ENCODE results near the gene ARHGAP10. TPM values are rescaled to one million over a fixed set of nuclear protein-coding genes. Genes with fewer than 3 reads are reported as not detected.

The ARHGAP10 gene, protein sequence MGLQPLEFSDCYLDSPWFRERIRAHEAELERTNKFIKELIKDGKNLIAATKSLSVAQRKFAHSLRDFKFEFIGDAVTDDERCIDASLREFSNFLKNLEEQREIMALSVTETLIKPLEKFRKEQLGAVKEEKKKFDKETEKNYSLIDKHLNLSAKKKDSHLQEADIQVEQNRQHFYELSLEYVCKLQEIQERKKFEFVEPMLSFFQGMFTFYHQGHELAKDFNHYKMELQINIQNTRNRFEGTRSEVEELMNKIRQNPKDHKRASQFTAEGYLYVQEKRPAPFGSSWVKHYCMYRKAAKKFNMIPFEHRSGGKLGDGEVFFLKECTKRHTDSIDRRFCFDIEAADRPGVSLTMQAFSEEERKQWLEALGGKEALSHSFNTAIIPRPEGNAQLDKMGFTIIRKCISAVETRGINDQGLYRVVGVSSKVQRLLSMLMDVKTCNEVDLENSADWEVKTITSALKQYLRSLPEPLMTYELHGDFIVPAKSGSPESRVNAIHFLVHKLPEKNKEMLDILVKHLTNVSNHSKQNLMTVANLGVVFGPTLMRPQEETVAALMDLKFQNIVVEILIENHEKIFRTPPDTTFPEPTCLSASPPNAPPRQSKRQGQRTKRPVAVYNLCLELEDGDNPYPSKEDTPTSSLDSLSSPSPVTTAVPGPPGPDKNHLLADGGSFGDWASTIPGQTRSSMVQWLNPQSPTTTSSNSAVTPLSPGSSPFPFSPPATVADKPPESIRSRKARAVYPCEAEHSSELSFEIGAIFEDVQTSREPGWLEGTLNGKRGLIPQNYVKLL
- 11.0 TPM for polyA plus RNA-seq
- long read RNA-seq, donor 1, partial matches to known transcripts, result 0 of 2 reads
- long read RNA-seq, donor 1, other reads (novel, unspliced or antisense), result 0 of 2 reads
- long read RNA-seq, donor 2, partial matches to known transcripts, result 0 of 6 reads
- long read RNA-seq, donor 2, other reads (novel, unspliced or antisense), result 0 of 6 reads
- long read RNA-seq, donor 3, partial matches to known transcripts, result 0 of 4 reads
- long read RNA-seq, donor 3, other reads (novel, unspliced or antisense), result 0 of 4 reads
- long read RNA-seq, donor 4, result 0 reads
- long read RNA-seq, donor 5, result 0 reads
- long read RNA-seq, donor 6, partial matches to known transcripts, result 0 of 2 reads
- long read RNA-seq, donor 6, other reads (novel, unspliced or antisense), result 0 of 2 reads
- long read RNA-seq, donor 7, partial matches to known transcripts, result 0 of 3 reads
- long read RNA-seq, donor 7, other reads (novel, unspliced or antisense), result 0 of 3 reads
- long read RNA-seq, donor 8, partial matches to known transcripts, result 0 of 1 reads
- long read RNA-seq, donor 8, other reads (novel, unspliced or antisense), result 0 of 1 reads
- long read RNA-seq, donor 9, partial matches to known transcripts, result 0 of 2 reads
- long read RNA-seq, donor 9, other reads (novel, unspliced or antisense), result 0 of 2 reads
- long read RNA-seq, donor 10, partial matches to known transcripts, result 0 of 1 reads
- long read RNA-seq, donor 10, other reads (novel, unspliced or antisense), result 0 of 1 reads
- long read RNA-seq, donor 11, partial matches to known transcripts, result 0 of 1 reads
- long read RNA-seq, donor 11, other reads (novel, unspliced or antisense), result 0 of 1 reads

- Histone ChIP-seq H3K27me3 (ENCODE audit: control insufficient read depth, insufficient read depth, low read length) (peaks cover 10% of the 10 kb centered on the region), H3K27ac (ENCODE audit: low read length) (peak within 1 kb of the TSS; percentile 83), H3K36me3 (ENCODE audit: control insufficient read depth, insufficient read depth, low read length) (no peaks in the 10 kb centered on the region), H3K4me1 (ENCODE audit: control insufficient read depth, insufficient read depth, low read length) (peaks cover 18% of the 10 kb centered on the region), H3K4me3 (ENCODE audit: low read length) (peak within 1 kb of the TSS; percentile 86), H3K9me3 (ENCODE audit: control insufficient read depth, low read depth, low read length) (no peaks in the 10 kb centered on the region)
- WGBS (ENCODE audit: insufficient coverage, low lambda C conversion rate), result no CpG with 5 or more reads among the region's 106 CpGs
- peak; percentile 58 to 83 for DNase-seq
These were observed at the start of gene ARHGAP10 for GRCh38 chr4:147731580-147732517. Gene ARHGAP10, plus strand, starts transcription at chr4:147732088. Its CDS starts 214 bp downstream, at chr4:147732302.

DNA sequence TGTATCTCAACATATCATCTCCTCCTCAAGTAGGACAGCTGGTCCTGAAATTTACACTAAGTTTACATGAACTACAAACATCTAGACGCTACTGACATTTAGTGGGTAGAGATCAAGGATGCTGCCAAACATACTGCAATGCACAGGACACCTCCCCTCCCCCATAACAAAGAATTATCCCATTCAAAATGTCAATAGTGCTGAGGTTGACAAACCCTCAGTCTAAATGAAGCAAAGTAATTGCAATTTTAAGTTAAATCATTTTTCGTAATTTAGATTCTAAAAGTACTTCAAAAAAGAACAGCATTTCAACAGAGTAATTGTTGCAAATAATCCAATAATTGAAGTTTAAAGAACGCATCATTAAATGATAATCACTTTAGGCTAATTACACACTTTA is 49.1 kb upstream of the ARHGAP10 start:
- H3K4me1 ChIP-seq (ENCODE audit: control insufficient read depth, insufficient read depth, low read length), result peaks cover 7% of the 10 kb centered on the region
- WGBS (ENCODE audit: insufficient coverage, low lambda C conversion rate), result 80% methylated on average over 1 of the region's 3 CpGs
- no peak overlapping the region for H3K27ac ChIP-seq (ENCODE audit: low read length)
- peaks cover 13% of the 10 kb centered on the region for H3K36me3 ChIP-seq (ENCODE audit: control insufficient read depth, insufficient read depth, low read length)
- peak overlapping the region; percentile 98 for H3K4me3 ChIP-seq (ENCODE audit: low read length)
- no peaks in the 10 kb centered on the region for H3K9me3 ChIP-seq (ENCODE audit: control insufficient read depth, low read depth, low read length)
- DNase-seq, result no peak
- H3K27me3 ChIP-seq (ENCODE audit: control insufficient read depth, insufficient read depth, low read length), result no peaks in the 10 kb centered on the region

DNA sequence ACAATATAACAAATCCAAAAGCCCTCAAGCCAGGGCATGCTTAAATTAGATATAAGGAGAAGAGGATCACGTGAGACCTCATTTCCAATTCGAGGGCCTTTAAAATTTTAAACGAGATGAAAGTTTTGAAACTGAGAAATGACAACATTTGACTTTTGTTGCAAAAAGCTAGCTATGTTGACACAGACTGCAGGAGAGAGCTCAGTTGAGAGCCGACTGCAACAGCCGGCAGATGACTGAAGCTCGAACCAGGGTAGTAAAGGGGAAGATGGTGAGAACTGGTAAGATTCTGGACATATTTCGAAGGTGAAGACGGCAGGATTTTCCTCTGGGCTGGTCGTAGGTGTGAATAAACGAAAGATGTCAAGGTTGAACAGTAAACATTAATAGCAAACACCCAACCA is 48.7 kb upstream of the ARHGAP10 start:
- Histone ChIP-seq H3K4me3 (ENCODE audit: low read length) (peak overlapping the region; percentile 98), H3K36me3 (ENCODE audit: control insufficient read depth, insufficient read depth, low read length) (peaks cover 10% of the 10 kb centered on the region), H3K27me3 (ENCODE audit: control insufficient read depth, insufficient read depth, low read length) (no peaks in the 10 kb centered on the region), H3K9me3 (ENCODE audit: control insufficient read depth, low read depth, low read length) (no peaks in the 10 kb centered on the region), H3K27ac (ENCODE audit: low read length) (peak overlapping the region; percentile 90), H3K4me1 (ENCODE audit: control insufficient read depth, insufficient read depth, low read length) (peaks cover 7% of the 10 kb centered on the region)
- whole genome bisulfite sequencing (ENCODE audit: insufficient coverage, low lambda C conversion rate), result 0% methylated on average over 1 of the region's 10 CpGs
- DNase-seq, result peak in 1 of 2 donors; percentile 44

DNA sequence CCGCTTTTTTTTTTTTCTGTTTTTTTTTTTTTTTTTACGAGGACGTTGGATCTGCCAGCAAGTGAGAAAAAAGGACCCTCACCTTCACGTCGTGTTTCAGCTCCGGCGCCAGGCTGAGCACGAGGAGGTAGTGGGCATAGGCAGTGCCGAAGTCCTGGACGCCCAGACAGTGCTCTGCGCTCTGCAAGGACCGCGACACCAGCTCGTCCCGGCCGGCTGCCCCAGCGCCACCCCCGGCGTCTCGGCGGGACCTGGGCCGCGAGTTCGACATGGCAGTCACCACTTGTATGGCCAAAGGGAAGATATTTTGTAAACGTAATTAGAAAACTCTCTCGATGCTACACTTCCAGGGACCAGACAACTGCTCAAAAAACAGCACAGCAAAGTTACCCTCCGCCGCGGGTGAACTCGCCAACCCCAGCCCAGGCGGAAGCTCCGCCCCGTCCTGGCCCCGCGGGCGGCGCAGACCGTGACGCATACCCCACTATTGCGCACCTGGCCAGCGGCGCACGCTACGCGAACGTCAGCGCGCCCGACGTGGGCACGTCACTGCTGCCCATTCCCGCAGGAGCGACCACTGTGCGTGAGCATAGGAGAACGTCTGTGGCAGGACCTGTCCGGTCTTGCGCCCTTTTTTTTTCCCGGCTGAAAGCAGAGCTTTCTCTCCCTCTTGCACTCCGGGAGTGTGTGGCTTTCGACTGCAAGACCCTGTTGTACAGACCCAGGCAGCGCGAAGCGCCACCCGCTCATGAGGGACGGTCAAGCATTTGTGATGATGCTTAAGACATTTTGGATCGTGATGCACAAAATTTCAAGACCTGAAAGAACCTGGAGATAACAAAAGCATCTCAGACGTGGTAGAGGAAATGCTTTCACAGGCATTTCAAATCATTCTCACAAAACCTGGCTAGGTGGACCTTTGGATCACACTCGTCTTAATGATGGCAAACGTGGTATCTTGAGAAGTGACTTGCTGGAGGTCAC is 47.9 kb upstream of the ARHGAP10 start, which contains the start of gene PRMT9:
PRMT9 (minus strand) TSS at position 447 of the 984 bp plus-strand sequence; CDS start at position 271, 176 bp downstream.
- H3K4me1 ChIP-seq (ENCODE audit: control insufficient read depth, insufficient read depth, low read length), result peaks cover 7% of the 10 kb centered on the region
- peak; percentile 91 to 93 for DNase-seq
- peak within 1 kb of the TSS; percentile 98 for H3K4me3 ChIP-seq (ENCODE audit: low read length)
- H3K27ac ChIP-seq (ENCODE audit: low read length), result peak within 1 kb of the TSS; percentile 90
- H3K9me3 ChIP-seq (ENCODE audit: control insufficient read depth, low read depth, low read length), result no peaks in the 10 kb centered on the region
- no CpG with 5 or more reads among the region's 69 CpGs for WGBS (ENCODE audit: insufficient coverage, low lambda C conversion rate)
- peaks cover 2% of the 10 kb centered on the region for H3K36me3 ChIP-seq (ENCODE audit: control insufficient read depth, insufficient read depth, low read length)
- no peaks in the 10 kb centered on the region for H3K27me3 ChIP-seq (ENCODE audit: control insufficient read depth, insufficient read depth, low read length)

DNA sequence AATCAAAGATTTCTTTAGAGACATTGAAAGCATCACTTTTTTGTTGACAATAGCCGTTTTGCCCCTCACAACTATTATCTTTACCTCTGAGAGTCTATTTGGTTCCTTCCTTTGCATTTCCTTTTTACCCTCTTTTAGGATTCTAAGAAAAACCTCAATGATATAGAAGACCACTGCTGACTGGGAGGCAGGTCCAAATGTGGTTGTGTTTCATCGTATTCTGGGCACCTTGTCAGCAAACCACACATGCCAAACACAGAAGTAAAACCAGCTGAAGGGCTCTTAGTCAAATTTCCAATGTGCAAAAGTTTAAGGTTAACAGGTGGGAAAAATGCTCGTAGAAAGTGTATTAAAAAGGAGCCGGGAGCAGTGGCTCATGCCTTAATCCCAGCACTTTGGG is 42.8 kb upstream of the ARHGAP10 start:
- Histone ChIP-seq H3K27me3 (ENCODE audit: control insufficient read depth, insufficient read depth, low read length) (no peaks in the 10 kb centered on the region), H3K4me1 (ENCODE audit: control insufficient read depth, insufficient read depth, low read length) (peaks cover 4% of the 10 kb centered on the region)
- WGBS (ENCODE audit: insufficient coverage, low lambda C conversion rate), result 100% methylated on average over 1 of the region's 4 CpGs

GRCh38 chr4:147691820-147692219 is 40.1 kb upstream of the ARHGAP10 start:
- no peaks in the 10 kb centered on the region for H3K27me3 ChIP-seq (ENCODE audit: control insufficient read depth, insufficient read depth, low read length)
- no peak for DNase-seq
- H3K9me3 ChIP-seq (ENCODE audit: control insufficient read depth, low read depth, low read length), result no peaks in the 10 kb centered on the region
- no peaks in the 10 kb centered on the region for H3K4me1 ChIP-seq (ENCODE audit: control insufficient read depth, insufficient read depth, low read length)
- no peak overlapping the region for H3K4me3 ChIP-seq (ENCODE audit: low read length)
- WGBS (ENCODE audit: insufficient coverage, low lambda C conversion rate), result 100% methylated on average over 1 of the region's 2 CpGs
- no peaks in the 10 kb centered on the region for H3K36me3 ChIP-seq (ENCODE audit: control insufficient read depth, insufficient read depth, low read length)
- H3K27ac ChIP-seq (ENCODE audit: low read length), result no peak overlapping the region

More for the DNA sequence above, 42.8 kb upstream of the ARHGAP10 start:
- no peak for DNase-seq
- Histone ChIP-seq H3K4me3 (ENCODE audit: low read length) (no peak overlapping the region), H3K27ac (ENCODE audit: low read length) (no peak overlapping the region), H3K36me3 (ENCODE audit: control insufficient read depth, insufficient read depth, low read length) (no peaks in the 10 kb centered on the region), H3K9me3 (ENCODE audit: control insufficient read depth, low read depth, low read length) (no peaks in the 10 kb centered on the region)

- WGBS (ENCODE audit: insufficient coverage, low lambda C conversion rate), result no CpG with 5 or more reads among the region's 3 CpGs
- Histone ChIP-seq H3K27ac (ENCODE audit: low read length) (no peak overlapping the region), H3K36me3 (ENCODE audit: control insufficient read depth, insufficient read depth, low read length) (no peaks in the 10 kb centered on the region), H3K4me3 (ENCODE audit: low read length) (no peak overlapping the region), H3K4me1 (ENCODE audit: control insufficient read depth, insufficient read depth, low read length) (no peaks in the 10 kb centered on the region), H3K9me3 (ENCODE audit: control insufficient read depth, low read depth, low read length) (no peaks in the 10 kb centered on the region), H3K27me3 (ENCODE audit: control insufficient read depth, insufficient read depth, low read length) (no peaks in the 10 kb centered on the region)
- peak in 1 of 2 donors; percentile 52 for DNase-seq
These were observed 38.7 kb upstream of the ARHGAP10 start for GRCh38 chr4:147693218-147693617.

- Histone ChIP-seq H3K27ac (ENCODE audit: low read length) (no peak overlapping the region), H3K9me3 (ENCODE audit: control insufficient read depth, low read depth, low read length) (no peaks in the 10 kb centered on the region), H3K27me3 (ENCODE audit: control insufficient read depth, insufficient read depth, low read length) (peaks cover 3% of the 10 kb centered on the region), H3K4me3 (ENCODE audit: low read length) (no peak overlapping the region), H3K4me1 (ENCODE audit: control insufficient read depth, insufficient read depth, low read length) (no peaks in the 10 kb centered on the region), H3K36me3 (ENCODE audit: control insufficient read depth, insufficient read depth, low read length) (no peaks in the 10 kb centered on the region)
- no CpG with 5 or more reads among the region's 1 CpG for WGBS (ENCODE audit: insufficient coverage, low lambda C conversion rate)
- no peak for DNase-seq
These were observed 35.0 kb upstream of the ARHGAP10 start for GRCh38 chr4:147696866-147697265.

Data from large intestine (tissue), 12 donors.